ENCODE results near the gene FMNL2.

FMNL2 gene

DNA sequence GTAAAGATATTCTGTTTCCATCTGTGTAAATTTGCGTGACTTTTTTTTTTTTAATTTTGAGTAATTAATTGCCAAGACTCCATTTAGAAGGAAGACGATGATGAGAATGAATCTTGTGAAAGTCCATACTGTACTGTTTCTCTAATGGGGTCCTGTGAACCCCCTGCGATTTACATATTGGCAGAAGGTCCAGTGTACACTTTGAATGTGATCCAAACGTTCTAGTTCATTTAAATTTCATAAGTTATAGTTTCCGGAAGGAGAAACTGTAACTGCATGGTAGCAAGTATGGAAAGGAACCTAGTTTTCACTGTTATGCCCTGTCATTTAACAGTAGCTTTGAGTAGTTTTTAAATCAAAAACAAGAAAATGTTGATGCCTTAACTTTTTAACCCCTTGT, 166.7 kb downstream of the FMNL2 start:
- Histone ChIP-seq H3K9me3 (ENCODE audit: severe bottlenecking) (no peaks in the 10 kb centered on the region), H3K27ac (no peak overlapping the region), H3K4me3 (ENCODE audit: low read depth, low read length) (no peak overlapping the region), H3K27me3 (ENCODE audit: insufficient read depth, low read depth, severe bottlenecking) (no peaks in the 10 kb centered on the region), H3K36me3 (no peaks in the 10 kb centered on the region)
- TF ChIP-seq, protein P1, sequence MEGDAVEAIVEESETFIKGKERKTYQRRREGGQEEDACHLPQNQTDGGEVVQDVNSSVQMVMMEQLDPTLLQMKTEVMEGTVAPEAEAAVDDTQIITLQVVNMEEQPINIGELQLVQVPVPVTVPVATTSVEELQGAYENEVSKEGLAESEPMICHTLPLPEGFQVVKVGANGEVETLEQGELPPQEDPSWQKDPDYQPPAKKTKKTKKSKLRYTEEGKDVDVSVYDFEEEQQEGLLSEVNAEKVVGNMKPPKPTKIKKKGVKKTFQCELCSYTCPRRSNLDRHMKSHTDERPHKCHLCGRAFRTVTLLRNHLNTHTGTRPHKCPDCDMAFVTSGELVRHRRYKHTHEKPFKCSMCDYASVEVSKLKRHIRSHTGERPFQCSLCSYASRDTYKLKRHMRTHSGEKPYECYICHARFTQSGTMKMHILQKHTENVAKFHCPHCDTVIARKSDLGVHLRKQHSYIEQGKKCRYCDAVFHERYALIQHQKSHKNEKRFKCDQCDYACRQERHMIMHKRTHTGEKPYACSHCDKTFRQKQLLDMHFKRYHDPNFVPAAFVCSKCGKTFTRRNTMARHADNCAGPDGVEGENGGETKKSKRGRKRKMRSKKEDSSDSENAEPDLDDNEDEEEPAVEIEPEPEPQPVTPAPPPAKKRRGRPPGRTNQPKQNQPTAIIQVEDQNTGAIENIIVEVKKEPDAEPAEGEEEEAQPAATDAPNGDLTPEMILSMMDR (IDR thresholded peaks at IDR 0.05; ENCODE audit: low read depth, low read length) = no peak
- no peak for DNase-seq

DNA sequence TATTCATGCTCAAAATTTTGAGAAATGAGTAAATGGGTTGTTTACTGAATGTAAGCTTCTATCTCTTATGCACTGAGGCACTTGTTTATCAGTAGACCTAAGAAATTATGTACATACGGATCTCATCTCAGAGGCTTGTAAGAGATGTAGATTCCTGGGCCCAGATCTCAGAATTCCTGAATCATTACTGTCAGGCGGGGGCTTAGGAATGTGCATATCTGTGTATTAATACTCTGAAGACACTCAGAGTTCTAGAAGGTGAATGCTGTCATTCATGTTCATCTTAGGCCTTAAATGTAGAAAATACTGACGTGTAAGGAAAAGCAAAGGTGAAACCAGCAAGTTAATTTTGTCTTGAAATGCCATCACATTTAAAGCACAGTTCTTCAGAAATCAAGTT, 169.6 kb downstream of the FMNL2 start:
- no peak for DNase-seq
- TF ChIP-seq, protein P1 (IDR thresholded peaks at IDR 0.05; ENCODE audit: low read depth, low read length) = no peak
- H3K27ac ChIP-seq = no peak overlapping the region

DNA sequence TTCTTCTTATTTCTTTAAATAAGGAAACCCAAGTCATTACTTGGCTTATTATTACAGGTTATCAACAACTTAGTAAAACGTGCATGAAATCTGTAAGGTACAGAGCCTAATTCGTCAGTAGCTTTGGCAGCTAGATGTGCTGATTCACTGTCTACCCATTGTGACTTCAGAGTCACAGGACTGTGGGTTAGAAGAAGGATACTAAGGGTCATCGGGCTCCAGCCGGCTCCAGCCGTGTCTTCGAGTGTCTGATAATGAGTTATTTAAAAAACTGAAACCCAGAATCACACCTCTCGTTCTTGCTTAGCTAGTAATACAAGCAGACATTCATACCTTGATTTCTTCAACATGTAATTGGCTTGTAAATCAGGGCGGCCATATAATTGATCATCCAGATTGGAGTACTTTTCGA, 170.5 kb downstream of the FMNL2 start:
- no peaks in the 10 kb centered on the region for H3K36me3 ChIP-seq
- no peaks in the 10 kb centered on the region for H3K27me3 ChIP-seq (ENCODE audit: insufficient read depth, low read depth, severe bottlenecking)
- no peak overlapping the region for H3K4me3 ChIP-seq (ENCODE audit: low read depth, low read length)
- TF ChIP-seq, protein P1 (IDR thresholded peaks at IDR 0.05; ENCODE audit: low read depth, low read length) = no peak
- no peaks in the 10 kb centered on the region for H3K9me3 ChIP-seq (ENCODE audit: severe bottlenecking)
- no peak for DNase-seq
- no peak overlapping the region for H3K27ac ChIP-seq

More for the DNA sequence above, 169.6 kb downstream of the FMNL2 start:
- Histone ChIP-seq H3K27me3 (ENCODE audit: insufficient read depth, low read depth, severe bottlenecking) (no peaks in the 10 kb centered on the region), H3K4me3 (ENCODE audit: low read depth, low read length) (no peak overlapping the region), H3K36me3 (no peaks in the 10 kb centered on the region), H3K9me3 (ENCODE audit: severe bottlenecking) (no peaks in the 10 kb centered on the region)

DNA sequence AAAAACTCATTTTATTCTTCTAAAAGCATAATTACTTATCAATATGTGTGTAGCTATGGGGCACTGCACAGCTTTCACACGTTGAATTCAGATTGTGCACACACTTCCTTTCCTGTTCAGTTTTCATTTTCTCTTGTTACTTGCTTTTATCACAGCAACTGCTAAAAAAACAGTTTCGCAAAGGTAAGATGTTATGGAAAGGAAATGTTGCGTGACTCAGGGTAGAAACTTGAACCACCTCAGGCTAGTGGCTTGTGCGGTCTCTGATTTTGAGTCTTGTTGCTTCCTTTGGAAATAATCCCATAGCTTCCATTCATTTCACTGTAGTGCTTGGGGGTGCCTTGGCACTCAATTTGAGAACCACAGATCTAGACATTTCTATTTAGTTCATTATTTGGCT, 171.9 kb downstream of the FMNL2 start:
- no peak for DNase-seq
- H3K27ac ChIP-seq = no peak overlapping the region
- no peaks in the 10 kb centered on the region for H3K9me3 ChIP-seq (ENCODE audit: severe bottlenecking)
- TF ChIP-seq, protein P1 (IDR thresholded peaks at IDR 0.05; ENCODE audit: low read depth, low read length) = no peak
- H3K36me3 ChIP-seq = no peaks in the 10 kb centered on the region
- H3K27me3 ChIP-seq (ENCODE audit: insufficient read depth, low read depth, severe bottlenecking) = no peaks in the 10 kb centered on the region
- H3K4me3 ChIP-seq (ENCODE audit: low read depth, low read length) = no peak overlapping the region

DNA sequence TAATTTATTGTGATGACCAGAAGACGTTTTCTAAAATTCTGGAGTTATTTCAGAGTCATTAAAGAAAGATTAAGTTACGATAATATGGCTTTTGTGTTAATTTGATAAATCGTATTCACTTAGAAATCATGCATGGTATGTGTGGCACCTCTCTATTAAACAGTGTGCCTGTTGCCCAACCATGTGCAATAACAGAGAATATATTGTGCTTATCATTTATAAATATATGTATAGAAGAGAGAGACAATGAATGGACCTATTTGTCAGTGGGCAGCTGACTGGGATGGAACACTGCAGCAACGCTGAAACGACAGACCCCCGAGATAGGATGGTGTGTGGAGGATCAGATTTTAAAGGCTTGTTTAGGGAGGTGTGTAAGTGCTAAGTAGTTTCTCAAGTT, 172.9 kb downstream of the FMNL2 start:
- Histone ChIP-seq H3K9me3 (ENCODE audit: severe bottlenecking) (no peaks in the 10 kb centered on the region), H3K4me3 (ENCODE audit: low read depth, low read length) (no peak overlapping the region), H3K36me3 (no peaks in the 10 kb centered on the region), H3K27ac (no peak overlapping the region), H3K27me3 (ENCODE audit: insufficient read depth, low read depth, severe bottlenecking) (no peaks in the 10 kb centered on the region)
- TF ChIP-seq, protein P1 (IDR thresholded peaks at IDR 0.05; ENCODE audit: low read depth, low read length) = no peak
- no peak for DNase-seq

DNA sequence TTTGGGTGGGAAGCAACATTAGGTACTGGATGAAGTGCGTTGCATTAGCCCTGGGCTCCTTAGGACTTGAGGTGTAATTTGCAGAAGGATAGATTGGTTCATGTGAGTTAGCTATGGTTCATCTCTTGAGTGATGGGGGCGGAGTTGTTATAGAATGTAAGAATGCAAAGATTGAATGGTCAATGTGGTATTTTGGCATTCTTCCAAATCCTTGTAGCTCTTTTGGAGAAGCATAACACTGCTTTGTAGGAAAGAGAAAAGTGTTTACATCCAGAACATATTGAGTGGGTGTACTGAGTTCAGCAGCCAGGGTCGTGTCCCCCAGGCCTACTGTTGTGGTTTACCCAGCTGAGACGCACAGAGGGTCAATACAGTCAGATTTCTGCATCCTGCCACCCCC, 173.5 kb downstream of the FMNL2 start:
- no peak overlapping the region for H3K27ac ChIP-seq
- no peak for DNase-seq

More for the DNA sequence above, 173.5 kb downstream of the FMNL2 start:
- H3K4me3 ChIP-seq (ENCODE audit: low read depth, low read length) = no peak overlapping the region
- no peaks in the 10 kb centered on the region for H3K27me3 ChIP-seq (ENCODE audit: insufficient read depth, low read depth, severe bottlenecking)
- TF ChIP-seq, protein P1 (IDR thresholded peaks at IDR 0.05; ENCODE audit: low read depth, low read length) = no peak
- H3K9me3 ChIP-seq (ENCODE audit: severe bottlenecking) = no peaks in the 10 kb centered on the region
- no peaks in the 10 kb centered on the region for H3K36me3 ChIP-seq
